ENCODE measurements around the gene KIF7.
"Not testable (repeated sequence)": the region's sequence is repeated elsewhere in the genome, so short reads cannot be mapped to it uniquely, and the experiment has no call there.

The KIF7 gene

DNA sequence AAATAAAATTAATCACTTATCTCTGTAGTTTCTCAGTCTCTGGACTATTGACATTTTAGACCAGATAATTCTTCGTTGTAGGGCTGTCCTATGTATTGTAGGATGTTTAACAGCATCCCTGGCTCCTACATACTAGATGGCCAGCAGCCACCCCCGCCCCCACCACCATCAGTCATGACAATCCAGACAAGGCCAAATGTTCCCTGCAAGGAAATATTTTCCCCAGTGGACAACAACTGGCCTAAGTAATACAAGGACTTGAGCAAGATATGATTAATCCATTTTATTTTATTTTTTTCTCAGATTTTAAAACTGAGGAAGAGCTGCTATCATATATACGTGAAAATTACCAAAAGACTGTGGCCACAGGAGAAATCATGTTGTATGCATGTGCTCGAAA, 56.2 kb downstream of the KIF7 start:
- DNase-seq, result no peak

DNA sequence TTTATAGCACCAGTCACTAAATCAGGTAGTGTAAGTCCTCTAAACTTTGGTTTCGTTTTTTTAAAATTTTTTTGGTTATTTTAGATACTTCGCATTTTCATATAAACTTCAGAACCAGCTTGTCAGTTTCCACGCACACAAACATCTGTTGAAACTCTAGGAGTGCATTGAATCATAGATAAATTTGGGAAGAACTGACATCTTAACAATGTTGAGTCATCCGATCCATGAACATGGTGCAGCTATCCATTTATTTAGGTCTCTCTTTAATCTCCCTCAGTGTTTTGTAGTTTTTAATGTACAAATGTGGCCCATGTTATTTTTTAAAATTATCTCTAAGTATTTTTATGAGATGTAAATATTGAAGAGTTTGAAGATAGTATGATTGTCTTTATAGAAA, 62.2 kb downstream of the KIF7 start:
- DNase-seq, result no peak

DNA sequence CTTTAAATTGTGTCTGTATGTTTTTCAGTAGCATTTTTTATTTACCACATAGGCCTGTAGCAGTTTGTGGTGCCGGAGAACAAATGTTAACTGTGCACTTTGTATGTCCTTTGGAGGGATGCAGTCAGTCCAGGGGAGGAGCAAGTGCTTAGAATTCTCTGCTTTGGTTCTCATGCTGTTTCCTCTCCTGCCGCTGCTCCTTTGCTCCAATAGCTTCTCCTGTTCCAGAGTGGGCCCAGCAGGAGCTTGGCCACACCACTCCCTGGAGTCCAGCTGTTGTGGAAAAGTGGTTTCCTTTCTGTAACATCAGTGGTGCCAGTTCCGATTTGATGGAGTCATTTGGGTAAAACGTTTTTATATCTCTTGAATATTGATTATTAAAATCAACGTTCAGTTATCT, 63.4 kb downstream of the KIF7 start:
- DNase-seq, result no peak

DNA sequence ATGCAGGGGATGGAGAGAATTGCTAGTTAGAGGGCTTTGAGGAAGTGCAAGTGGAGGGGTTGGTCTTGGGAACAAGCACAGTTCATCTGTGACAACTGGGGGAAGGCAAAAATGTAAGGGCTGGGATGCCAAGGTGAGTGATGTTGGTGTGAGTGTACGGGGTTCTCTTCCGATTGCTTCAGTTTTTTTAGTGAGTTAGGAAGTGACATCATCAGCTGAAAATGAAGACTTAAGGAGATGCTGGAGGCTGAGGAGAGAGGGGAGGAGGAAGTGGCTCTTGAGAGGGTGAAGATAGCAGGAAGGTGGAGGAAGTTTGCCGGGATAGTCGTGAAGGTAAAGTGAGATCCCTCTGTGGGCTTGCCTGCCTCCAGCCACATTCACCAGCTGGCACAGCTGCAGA, 67.3 kb downstream of the KIF7 start:
- no peak for DNase-seq

DNA sequence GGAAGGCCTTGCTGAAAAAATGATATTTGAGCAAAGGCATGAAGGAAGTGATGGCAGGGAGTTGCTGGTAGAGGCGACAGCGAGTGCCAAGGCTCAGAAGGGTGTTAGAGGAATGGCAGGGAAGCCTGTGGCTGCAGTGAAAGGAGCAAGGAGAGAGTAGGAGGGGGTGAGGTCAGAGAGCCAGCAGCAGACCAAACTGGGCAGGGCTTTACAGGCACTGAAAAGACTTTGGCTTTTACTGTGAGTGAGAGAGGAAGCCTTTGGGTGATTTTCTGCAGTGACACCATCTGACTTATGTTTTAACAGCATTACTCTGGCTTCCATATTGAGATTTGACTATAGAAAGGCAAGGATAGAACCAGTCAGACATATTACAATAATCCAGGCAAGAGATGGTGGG, 68.6 kb downstream of the KIF7 start:
- no peak for DNase-seq

DNA sequence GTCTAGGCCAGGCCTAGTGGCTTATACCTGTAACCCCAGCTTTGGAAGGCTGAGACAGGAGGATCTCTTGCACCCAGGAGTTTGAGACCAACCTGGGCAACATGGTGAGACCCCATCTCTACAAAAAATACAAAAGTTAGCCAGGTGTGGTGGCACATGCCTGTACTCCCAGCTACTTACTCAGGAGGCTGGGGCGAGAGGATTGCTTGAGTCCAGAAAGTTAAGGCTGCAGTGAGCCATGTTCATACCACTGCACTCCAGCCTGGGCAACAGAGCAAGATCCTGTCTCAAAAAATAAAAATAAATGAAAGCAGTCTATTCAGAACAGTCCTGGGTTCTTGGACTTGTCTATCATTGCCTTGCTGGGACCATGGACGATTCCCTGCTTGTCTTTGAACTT, 74.5 kb downstream of the KIF7 start:
- DNase-seq, result not testable (repeated sequence)

DNA sequence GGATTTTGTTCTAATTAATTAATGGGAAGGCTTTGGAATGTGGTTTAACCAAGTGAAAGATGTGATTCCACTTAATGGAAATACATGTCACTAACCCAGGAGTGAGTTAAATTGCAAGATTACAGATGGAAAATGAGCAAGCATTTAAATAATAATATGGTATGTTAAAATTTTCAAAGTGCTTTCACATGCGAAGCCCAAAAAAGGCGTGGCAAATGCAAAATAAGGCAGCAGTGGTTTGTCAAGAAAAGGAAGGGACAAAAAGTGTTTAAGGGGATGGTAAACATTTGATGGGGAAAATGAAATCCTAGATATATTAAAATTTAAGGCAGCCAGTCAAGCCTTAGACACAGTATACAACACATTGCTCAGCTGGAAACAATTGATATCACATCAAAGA, 77.1 kb downstream of the KIF7 start:
- DNase-seq, result no peak
